Activated T-helper 17 cell treated with anti-CD3 and anti-CD28 coated beads, Interleukin-2, amount 50 U/mL, for 72 hours (primary cell): ENCODE data around the gene PTPRN2. TPM values are rescaled to one million over a fixed set of nuclear protein-coding genes. Genes with fewer than 3 reads are reported as not detected.

Experiments used
- ATAC-seq: fragments of 150-1000 bp; cut with Tn5 transposase; replicated peaks from 2 replicates; pipeline ENCODE4 v1.10.0; 2021; ENCODE audit warnings: mild to moderate bottlenecking, moderate library complexity
- H3K27ac Mint-ChIP-seq: one replicate; pipeline ENCODE4 v1.8.0; 2022; ENCODE audit warnings: mixed read lengths
- H3K27me3 Mint-ChIP-seq: one replicate; pipeline ENCODE4 v1.8.0; 2022; ENCODE audit warnings: mixed read lengths
- H3K36me3 Mint-ChIP-seq: one replicate; pipeline ENCODE4 v1.8.0; 2022; ENCODE audit warnings: low read depth, mild to moderate bottlenecking, mixed read lengths
- H3K4me1 Mint-ChIP-seq: one replicate; pipeline ENCODE4 v1.8.0; 2022; ENCODE audit warnings: mixed read lengths
- H3K4me3 Mint-ChIP-seq: one replicate; pipeline ENCODE4 v1.8.0; 2022; ENCODE audit warnings: mild to moderate bottlenecking, mixed read lengths
- H3K9me3 Mint-ChIP-seq: one replicate; pipeline ENCODE4 v1.8.0; 2022; ENCODE audit warnings: mixed read lengths
- total RNA-seq, 2 donors: library from RNA; stranded (reverse); gene quantifications; one replicate each; pipeline ENCODE4 v1.2.3, GENCODE V29; 2022

Gene PTPRN2
- total RNA-seq, 2 donors from 2014 or later = 0.48 to 1.4 TPM

DNA sequence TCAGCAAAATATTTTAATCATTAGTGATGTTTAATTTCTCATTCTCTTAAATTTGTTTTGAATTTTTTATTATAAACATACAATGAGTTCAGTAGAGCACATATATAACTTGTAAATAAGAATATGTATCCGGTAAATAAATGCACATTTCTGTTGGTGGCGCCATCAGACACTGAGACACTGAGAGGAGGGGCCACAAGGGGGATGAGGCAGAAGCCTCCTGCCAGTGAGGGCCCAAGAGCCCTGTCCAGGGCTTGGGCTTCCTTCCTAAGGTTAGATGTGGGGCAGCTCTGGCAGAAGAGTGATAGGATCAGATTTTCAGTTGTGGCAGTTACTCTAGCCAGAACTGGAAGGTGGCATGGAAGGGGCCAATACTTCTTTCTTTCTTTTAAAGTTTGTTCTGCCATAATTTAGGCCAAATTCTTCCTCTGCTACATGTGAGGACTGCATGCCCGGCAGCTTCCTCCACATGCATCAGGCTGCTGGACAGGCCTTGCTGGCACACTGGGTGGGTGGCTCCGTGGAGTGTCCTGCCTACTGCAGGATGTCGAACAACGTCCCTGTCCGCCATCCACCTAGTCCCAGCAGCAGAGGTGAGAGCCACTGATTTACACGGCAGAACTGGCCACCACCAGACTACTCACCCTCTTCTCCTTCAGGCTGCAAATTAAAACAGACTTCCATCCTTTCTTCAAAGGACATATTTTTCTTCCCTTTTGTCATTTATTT is 13.2 kb downstream of the PTPRN2 start:
- no peak for ATAC-seq
- Mint-ChIP-seq H3K4me3 (no peak overlapping the region), H3K27me3 (peaks cover 13% of the 10 kb centered on the region), H3K4me1 (no peaks in the 10 kb centered on the region), H3K27ac (no peak overlapping the region), H3K36me3 (no peaks in the 10 kb centered on the region), H3K9me3 (peaks cover under 1% of the 10 kb centered on the region)

DNA sequence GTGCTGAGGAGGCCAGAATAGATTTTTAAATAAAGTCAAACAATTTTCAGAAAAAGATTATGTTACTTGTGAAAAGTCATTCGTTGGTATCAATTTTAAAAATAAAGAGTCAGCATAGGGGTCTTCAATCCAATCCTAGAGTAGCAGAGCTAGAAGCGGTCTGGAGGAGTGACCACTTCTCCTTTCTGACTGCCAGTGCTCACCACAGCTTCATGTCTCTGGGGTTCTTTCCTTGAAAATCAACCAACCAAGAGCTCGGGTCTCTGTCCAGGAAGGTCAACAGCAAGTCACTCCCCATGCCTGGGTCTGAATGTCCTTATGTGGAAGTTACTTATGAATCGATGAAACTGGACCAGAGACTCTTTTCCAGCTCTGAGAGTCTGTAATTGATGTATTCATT is 14.3 kb downstream of the PTPRN2 start:
- no peak overlapping the region for H3K27ac Mint-ChIP-seq
- peaks cover 13% of the 10 kb centered on the region for H3K27me3 Mint-ChIP-seq
- H3K9me3 Mint-ChIP-seq = no peaks in the 10 kb centered on the region
- H3K36me3 Mint-ChIP-seq = no peaks in the 10 kb centered on the region
- no peak overlapping the region for H3K4me3 Mint-ChIP-seq
- no peaks in the 10 kb centered on the region for H3K4me1 Mint-ChIP-seq
- no peak for ATAC-seq

DNA sequence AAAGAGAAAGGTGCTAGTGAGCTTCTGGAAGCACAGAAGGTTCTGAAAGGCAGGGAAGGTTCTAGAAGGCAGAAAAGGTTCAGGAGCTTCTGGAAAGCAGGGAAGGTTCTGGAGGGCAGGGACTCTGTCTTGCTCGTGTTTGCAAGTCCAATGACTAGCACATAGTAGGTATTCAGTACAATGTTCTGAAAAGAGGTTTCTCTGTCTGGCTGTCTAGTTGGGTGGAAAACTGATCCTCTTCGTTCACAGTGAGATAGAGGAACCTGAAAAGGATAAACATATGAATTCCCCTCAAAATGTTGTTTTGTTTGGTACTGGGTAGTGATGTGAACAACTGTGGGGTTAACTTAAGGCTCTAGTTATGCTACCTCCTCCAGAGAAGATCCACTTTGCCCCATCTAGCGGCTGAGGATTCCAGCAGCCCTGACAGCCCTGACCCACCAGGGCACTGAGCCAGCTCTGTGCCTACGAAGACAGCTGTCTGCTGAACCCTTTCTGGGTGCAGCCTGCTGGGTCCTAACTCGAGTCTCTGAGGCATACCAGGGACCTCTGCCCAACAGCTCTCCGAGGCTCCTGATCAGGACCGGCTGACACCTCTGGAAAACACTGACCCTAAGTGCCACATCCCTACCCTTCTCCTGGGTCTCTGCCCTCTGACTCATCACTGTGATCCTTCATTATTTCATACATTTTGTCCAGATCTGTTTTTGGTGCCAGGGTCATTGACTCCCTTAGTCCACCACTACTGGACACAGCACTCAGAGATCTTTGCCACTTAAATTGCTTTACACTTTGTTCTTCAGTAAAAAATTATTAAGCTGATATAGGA is 15.4 kb downstream of the PTPRN2 start:
- Mint-ChIP-seq H3K27me3 (peaks cover 13% of the 10 kb centered on the region), H3K4me3 (no peak overlapping the region), H3K9me3 (no peaks in the 10 kb centered on the region), H3K4me1 (no peaks in the 10 kb centered on the region), H3K36me3 (no peaks in the 10 kb centered on the region), H3K27ac (no peak overlapping the region)
- ATAC-seq = no peak

DNA sequence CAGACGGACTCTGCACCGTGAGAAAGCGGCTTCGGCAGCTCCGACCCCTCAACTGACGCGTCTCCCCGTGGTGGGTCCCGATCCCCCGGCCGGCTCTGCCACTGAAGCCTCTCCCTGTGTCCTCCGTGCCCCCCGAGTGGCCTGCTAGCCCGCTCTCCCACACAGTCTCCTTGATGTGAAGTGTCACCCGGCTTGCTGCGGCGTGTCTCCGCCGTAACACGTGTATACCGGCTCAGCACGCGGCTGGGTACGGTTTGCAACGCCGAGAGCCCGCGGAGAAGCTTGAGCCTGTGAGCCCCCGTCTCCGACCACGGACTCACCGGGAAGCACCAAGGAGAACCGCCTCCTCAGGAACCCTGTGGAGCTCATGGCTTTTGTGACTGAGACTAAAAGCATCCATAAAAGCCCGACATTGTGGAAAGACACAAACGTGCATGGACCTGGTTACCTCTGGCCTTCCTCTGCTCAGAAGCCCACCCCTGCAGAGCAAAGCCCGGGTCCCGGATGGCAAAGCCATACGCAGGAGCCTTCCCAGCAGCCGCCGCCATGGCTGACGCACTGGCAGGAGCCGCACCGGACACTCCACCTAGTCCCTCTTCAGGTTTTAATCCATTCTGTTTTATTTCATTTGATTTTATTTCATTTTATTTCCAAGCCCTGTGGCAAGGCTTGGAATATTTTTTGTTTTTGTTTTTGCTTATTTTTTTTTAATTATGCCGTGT is 17.0 kb downstream of the PTPRN2 start:
- no peaks in the 10 kb centered on the region for H3K36me3 Mint-ChIP-seq
- no peaks in the 10 kb centered on the region for H3K4me1 Mint-ChIP-seq
- H3K9me3 Mint-ChIP-seq = no peaks in the 10 kb centered on the region
- no peak overlapping the region for H3K4me3 Mint-ChIP-seq
- no peak for ATAC-seq
- peaks cover 13% of the 10 kb centered on the region for H3K27me3 Mint-ChIP-seq
- H3K27ac Mint-ChIP-seq = no peak overlapping the region

DNA sequence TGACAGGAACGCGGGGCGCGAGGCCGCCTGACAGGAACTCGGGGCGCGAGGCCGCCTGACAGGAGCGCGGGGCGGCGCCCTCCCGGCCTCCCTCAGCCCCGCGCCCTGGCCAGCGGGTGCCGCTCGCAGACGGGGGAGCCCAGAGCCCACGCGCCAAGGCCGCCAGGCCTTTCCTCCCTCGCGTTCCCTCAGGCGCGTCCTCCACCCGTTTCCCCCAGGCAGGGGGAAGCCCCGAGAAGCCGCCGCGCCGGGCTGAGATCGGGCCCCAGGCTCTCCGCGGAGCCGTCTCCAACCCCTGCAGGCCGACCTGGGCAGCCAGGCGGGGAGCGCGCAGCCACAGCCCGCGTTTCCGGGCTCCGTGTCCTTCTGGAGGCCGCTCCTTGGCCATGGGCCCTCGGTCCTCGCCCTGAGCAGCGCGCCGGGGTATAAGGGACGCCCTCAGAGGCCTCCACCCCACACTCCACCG is 17.7 kb downstream of the PTPRN2 start:
- Mint-ChIP-seq H3K27me3 (peaks cover 14% of the 10 kb centered on the region), H3K27ac (no peak overlapping the region), H3K4me1 (no peaks in the 10 kb centered on the region), H3K9me3 (no peaks in the 10 kb centered on the region), H3K36me3 (no peaks in the 10 kb centered on the region), H3K4me3 (no peak overlapping the region)
- no peak for ATAC-seq

DNA sequence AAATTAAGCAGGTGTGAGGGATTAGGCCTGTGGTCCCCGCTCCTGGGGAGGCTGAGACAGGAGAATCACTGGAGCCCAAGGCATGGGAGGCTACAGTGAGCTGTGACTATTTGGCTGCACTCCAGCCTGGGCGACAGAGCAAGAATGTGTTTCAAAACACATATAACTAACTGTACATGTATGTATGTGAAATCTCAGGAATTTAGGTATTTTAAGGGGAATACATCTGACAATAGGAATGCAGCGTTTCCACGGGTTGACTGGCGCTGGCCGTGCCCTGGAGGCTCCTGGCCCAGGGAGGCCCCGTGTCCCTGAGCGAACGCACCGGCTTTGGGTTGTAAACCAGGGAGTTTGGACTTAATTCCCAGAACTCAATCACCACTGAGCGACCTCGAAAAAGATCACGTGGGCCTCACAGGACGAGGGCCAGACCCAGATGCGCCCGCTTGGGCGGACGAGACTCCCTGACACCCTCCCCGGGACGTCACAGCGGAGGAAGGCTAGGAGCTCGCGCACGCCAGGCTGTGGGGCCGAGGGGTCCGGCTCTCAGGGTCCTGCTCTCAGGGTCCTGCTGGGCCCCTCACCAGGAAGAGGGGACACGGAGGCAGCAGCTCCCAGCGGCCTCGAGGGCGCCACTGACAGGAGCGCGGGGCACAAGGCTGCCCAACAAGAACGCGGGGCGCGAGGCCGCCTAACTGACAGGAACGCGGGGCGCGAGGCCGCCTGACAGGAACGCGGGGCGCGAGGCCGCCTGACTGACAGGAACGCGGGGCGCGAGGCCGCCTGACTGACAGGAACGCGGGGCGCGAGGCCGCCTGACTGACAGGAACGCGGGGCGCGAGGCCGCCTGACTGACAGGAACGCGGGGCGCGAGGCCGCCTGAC is 18.4 kb downstream of the PTPRN2 start:
- ATAC-seq = no peak
- H3K4me1 Mint-ChIP-seq = no peaks in the 10 kb centered on the region
- H3K27ac Mint-ChIP-seq = no peak overlapping the region
- no peak overlapping the region for H3K4me3 Mint-ChIP-seq
- no peaks in the 10 kb centered on the region for H3K36me3 Mint-ChIP-seq
- no peaks in the 10 kb centered on the region for H3K9me3 Mint-ChIP-seq
- H3K27me3 Mint-ChIP-seq = peaks cover 18% of the 10 kb centered on the region

DNA sequence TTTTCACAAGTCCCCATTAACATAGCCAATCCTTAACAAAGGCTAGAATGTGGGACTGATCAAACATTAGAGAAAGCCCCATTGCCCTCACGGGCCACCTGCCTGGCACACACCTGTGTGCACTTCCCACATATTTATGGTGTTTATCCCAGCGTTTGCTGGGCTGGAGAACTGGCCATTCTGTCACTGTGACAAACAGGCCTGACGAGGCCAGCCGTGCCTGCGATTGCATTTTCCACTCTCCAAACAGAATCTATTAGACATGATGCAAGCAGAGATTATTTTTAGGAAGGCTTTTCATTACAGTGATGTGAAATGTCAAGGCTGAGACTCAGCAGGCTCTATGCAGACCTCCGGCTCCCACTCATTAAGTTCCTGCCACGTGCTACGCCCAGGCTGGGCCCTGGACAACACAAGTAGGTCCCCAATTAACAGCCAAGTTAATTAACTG is 20.4 kb downstream of the PTPRN2 start:
- H3K4me3 Mint-ChIP-seq = no peak overlapping the region
- no peaks in the 10 kb centered on the region for H3K9me3 Mint-ChIP-seq
- no peak overlapping the region for H3K27ac Mint-ChIP-seq
- H3K4me1 Mint-ChIP-seq = no peaks in the 10 kb centered on the region
- no peaks in the 10 kb centered on the region for H3K36me3 Mint-ChIP-seq
- H3K27me3 Mint-ChIP-seq = peaks cover 20% of the 10 kb centered on the region
- ATAC-seq = no peak

DNA sequence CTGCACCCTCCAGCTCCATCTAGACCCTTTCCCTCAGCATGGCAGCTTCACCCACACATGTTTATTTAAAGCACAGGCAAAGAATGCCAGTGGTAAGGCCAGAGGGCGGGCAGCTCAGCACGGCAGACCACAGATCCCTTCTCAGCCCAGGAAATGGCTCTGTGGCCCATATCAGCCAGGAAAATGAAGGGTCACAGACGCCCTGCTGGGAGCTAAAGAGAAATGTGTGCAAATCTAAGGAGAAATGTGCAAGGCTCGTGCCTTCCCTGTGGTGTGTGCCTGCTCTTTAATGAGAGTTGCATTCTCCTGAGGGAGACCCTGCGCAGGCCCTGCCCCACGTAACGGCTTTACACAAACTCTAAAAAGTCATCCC is 23.0 kb downstream of the PTPRN2 start:
- Mint-ChIP-seq H3K27me3 (peaks cover 19% of the 10 kb centered on the region), H3K36me3 (no peaks in the 10 kb centered on the region), H3K4me1 (no peaks in the 10 kb centered on the region), H3K4me3 (no peak overlapping the region), H3K27ac (no peak overlapping the region), H3K9me3 (no peaks in the 10 kb centered on the region)
- no peak for ATAC-seq

DNA sequence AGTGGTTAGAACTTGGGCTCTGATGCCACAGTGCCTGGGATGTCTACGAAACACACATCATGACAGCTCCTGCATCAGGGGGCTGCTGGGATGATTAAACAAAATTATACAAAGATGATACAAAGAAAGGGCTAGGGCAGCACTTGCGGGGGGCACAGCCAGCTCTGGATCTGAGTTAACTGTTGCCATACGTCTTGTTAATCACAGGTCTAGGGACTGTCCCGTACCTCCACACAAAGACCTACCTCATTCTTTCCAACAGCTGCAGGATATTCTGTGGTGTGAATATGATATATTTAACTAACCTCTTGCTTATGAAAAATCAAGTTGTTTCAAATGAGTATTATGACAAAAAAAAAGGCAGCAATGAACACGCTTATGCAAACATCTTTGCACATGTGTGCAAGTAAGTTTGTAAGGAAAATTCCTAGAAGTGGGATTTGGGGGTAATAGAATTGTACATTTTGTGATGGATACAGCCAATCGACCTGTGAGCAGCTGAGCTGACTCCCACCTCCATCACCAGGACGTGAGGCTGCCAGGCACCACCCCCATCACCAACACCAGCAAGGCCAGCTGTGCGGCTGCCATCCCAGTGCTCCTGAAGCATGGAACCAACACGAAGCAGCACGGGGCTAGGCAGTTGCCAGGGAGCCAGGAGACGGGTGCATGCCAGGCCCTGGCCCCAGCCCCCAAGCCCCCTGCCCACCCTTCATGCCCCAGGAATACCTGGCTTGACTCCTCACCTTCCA is 23.5 kb downstream of the PTPRN2 start:
- Mint-ChIP-seq H3K36me3 (no peaks in the 10 kb centered on the region), H3K4me3 (no peak overlapping the region), H3K27me3 (peaks cover 22% of the 10 kb centered on the region), H3K4me1 (no peaks in the 10 kb centered on the region), H3K27ac (no peak overlapping the region), H3K9me3 (no peaks in the 10 kb centered on the region)
- peak; percentile 75 for ATAC-seq

DNA sequence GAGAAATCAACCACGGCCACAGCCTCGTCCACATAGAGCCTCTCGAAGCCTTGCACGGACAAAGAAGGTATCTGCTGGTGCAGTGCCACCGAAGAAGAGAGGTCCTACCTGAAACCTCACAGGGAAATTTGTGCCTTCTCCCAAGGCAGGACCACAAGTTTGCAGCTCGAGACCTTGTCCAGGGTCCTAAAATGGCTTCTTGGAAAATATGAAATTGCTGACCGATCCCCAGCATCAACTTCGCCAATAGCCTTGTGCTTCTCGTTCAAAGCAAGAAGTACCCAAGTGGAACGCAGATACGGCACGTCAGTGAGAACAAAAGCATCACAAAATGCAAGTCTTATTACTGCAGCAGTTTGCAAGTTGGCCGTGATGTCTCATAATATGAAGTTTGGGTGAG is 24.6 kb downstream of the PTPRN2 start:
- Mint-ChIP-seq H3K4me3 (no peak overlapping the region), H3K9me3 (no peaks in the 10 kb centered on the region), H3K4me1 (no peaks in the 10 kb centered on the region), H3K27me3 (peaks cover 22% of the 10 kb centered on the region), H3K27ac (no peak overlapping the region), H3K36me3 (no peaks in the 10 kb centered on the region)
- ATAC-seq = no peak

DNA sequence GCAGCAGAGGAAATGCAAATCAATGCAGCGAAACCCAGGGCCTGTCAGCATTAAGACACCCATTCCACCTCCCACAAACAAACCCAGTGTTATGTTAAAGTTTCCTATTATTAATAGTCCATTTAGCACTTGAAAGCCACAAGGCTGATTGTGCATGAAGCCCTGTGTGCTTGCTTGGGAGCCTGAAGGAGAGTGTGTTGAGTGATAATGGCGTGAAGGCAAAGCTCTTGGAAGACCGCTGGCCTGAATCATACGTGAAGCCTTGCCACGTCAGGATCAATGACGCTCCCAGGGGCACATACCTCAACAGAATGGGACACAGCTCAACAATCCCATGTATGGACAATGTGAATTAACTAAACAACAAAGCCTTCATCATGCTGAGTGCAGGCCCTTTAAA is 25.1 kb downstream of the PTPRN2 start:
- H3K27ac Mint-ChIP-seq = no peak overlapping the region
- H3K27me3 Mint-ChIP-seq = peaks cover 22% of the 10 kb centered on the region
- no peaks in the 10 kb centered on the region for H3K9me3 Mint-ChIP-seq
- no peaks in the 10 kb centered on the region for H3K36me3 Mint-ChIP-seq
- H3K4me3 Mint-ChIP-seq = no peak overlapping the region
- no peaks in the 10 kb centered on the region for H3K4me1 Mint-ChIP-seq
- no peak for ATAC-seq

DNA sequence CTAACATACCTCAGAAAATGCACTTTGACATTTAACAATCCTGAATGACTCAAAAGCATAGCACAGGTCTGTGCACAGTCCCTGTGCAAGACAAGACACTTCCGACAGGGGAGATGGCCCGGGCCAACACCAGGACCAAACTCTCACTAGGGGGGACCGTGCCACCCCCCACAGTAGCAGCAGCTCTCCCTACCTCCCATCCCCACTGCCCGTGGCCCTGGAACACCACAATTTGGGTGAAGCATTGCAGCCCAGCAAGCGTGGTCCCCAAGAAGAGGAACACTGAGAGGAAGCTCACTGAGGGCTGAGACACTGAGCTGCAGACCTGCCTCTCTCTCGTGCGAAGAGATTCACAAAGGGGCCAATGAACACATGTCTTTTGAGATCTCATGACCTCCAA is 26.0 kb downstream of the PTPRN2 start:
- Mint-ChIP-seq H3K9me3 (no peaks in the 10 kb centered on the region), H3K27ac (no peak overlapping the region), H3K27me3 (peaks cover 22% of the 10 kb centered on the region), H3K4me1 (no peaks in the 10 kb centered on the region), H3K36me3 (no peaks in the 10 kb centered on the region), H3K4me3 (no peak overlapping the region)
- no peak for ATAC-seq

DNA sequence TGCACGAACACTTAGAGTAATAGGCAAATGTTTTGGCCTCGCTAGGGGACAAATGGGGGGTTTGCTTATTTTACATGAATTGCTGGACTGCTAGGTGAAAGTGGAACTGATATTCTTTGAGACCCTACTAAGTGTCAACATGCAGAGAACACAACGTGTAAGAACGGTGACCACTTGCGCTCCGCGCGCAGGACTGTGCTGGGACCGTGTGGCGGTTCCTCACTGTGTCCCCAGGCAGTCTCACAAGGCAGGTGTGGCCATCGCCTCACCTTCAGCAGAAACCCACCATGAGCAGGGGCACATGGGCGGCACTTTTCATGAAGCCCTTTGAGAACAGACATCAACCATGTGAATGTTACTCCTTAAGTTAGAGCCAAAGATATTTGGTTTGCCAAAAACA is 27.2 kb downstream of the PTPRN2 start:
- no peak for ATAC-seq
- no peak overlapping the region for H3K27ac Mint-ChIP-seq
- H3K9me3 Mint-ChIP-seq = peaks cover 5% of the 10 kb centered on the region
- no peaks in the 10 kb centered on the region for H3K36me3 Mint-ChIP-seq
- H3K4me1 Mint-ChIP-seq = peaks cover 5% of the 10 kb centered on the region
- no peak overlapping the region for H3K4me3 Mint-ChIP-seq
- H3K27me3 Mint-ChIP-seq = peaks cover 27% of the 10 kb centered on the region
